NCI-H1417 treated with DMSO at 0.1 percent for 48 hours (cell line): ENCODE results near the gene ZNF860.
"Not testable (repeated sequence)": the region's sequence is repeated elsewhere in the genome, so short reads cannot be mapped to it uniquely, and the experiment has no call there.

Experiments used
- DNase-seq: peaks from one replicate; lab custom pipeline; 2025; lab: John Stamatoyannopoulos, UW

The ZNF860 gene

DNA sequence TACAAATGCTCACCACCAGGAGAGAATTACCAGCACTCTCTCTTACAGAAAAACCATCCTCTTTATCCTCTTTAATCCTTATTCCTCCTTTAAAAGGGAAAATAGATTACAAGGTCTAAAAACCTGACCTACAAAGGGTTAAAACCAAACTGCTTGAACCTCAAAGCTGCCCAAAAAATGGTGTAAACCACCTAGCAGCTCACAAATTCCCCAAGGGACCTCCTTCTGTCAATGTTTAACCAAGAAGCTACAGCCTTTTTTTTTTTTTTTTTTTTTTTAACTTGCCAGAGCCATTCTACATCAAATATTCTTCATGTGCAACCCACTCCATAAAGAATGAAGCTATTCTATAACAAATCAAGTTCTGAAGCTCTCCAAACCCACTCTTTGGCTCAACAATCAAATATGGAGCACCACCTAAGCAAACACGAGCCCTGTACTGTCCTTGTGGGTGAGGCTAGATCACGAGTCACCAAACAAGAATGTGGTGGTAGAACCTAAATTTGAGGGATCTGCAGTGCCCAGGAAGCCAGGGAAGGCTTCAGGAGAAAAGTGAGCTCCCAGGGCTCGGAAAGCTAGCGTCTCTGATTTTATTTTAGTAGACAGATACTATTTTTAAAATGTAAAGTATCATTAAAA is 20.6 kb upstream of the ZNF860 start:
- no peak for DNase-seq

DNA sequence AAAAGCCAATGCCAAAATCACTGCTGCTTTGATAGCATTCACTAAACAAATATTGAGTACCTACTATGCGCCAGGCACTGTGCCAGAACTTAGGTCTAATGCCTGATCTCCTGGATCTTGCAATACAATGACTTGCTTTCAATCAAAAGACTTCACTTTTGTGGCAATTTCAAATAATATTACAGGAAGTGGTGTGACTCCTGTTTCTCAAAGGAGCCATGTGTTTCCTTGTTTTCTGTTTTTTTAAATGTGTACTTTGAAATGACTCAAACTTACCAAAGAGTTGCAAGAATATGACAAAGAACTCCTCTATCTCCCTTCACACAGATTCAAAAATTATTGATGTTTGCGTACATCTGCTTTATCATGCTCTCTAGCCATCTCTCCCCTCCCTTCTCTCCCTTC is 18.7 kb upstream of the ZNF860 start:
- DNase-seq = no peak

DNA sequence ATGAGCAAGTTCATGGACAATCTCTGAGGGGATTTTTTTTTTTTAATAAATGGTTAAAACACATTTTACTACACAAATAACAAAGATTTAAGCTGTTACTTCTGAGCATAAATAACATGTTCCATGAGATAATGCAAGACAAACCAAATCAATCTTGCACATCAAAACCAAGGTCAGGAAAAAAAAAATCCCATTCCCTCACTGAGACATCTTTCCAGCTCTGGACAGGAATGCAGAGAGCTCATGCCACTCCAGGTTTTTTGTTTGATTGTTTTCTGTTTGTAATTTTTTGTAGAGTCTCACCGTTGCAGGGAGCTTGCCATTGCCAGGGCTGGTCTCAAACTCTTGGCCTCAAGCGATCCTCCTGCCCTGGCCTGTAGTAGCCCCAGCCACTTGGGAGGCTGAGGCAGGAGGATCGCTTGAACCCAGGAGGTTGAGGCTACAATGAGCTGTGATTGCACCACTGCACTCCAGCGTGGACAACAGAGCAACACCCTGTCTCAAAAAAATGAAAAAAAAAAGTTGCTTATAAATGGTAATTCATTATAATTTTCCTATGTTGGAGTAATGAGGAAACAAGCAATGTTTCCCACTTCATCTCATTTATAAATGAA is 14.5 kb upstream of the ZNF860 start:
- no peak for DNase-seq

DNA sequence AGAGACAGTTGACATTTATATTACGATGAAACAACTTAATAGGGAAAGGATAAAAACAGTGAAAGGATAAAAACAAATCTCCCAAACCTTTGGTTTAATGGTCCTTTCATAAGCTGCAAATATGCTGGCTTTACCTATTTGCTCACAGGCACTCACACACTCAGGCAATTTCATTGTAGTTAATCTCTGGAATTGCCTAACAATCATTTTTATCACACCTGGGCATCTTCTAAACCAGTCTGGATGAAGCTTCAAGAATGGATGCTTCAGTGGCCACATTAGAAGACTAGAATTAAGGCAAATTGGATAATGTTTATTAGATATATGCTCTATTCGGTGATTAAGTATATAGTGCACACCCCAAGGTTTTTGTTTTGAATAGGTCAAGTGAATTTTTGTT is 14.0 kb upstream of the ZNF860 start:
- no peak for DNase-seq

DNA sequence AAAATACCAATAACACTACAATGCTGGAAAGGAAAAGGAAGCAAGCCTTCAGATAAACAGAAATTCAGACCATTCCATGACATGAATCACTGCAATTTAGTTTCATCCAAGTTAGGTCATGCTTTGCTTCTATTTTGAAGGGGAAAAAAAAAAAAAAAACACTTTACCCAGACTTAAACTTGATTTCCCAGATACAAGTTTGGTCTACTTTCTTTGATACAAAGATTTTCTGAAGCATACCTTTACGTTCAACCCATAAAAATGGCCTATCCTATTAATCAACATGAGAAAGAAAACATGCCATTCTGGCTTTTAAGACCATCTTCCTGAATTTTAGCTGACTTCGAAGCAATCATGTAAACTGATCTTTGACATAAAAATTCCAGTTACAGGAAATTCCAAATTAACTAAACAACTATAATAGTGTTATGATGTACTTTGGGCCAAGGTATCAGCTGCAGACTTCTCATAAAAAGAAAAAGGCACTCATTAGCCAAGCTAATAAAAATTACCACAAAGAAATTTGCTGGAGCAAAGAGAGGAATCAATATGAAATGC is 13.1 kb upstream of the ZNF860 start:
- DNase-seq = no peak

DNA sequence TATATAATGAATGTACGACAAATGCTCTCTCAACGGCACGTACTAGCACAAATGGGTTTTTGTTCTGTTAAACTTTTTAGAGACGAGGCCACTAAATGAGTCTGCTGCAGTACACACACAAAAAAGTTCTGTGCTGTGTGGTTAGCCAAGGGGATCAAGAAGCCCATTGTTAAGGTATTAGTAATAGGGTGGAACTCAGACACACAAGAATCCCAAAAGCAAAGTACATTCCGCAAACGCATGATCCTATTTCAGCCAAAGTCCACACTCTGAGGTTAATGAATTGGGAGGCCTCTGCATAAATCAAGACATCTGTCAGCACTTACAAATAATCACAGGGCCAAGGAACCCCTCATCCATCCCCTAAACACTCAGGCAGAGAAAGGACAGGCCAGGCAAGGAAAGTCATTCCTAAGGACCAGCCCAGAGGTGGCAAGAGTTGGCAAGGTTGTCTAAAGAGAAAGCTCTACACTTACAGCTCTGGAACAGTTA is 12.6 kb upstream of the ZNF860 start:
- DNase-seq = no peak

DNA sequence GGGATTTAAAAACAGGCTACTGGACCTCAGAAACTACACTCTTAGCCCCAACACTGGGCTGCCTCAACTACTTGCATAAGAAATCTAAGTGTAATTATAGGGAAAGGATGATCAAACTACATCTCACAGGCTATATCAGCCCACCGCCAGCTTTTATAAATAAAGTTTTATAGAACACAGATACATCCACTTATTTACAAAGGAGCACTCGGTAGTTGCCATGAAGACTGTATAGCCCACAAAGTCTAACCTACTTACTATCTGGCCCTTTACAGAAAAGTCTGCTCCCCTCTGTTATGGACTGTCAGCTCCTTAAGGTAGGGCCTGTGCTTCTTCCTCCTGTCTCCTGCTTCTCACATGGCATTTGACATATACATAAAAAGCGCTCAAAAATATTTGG is 9.9 kb upstream of the ZNF860 start:
- no peak for DNase-seq

DNA sequence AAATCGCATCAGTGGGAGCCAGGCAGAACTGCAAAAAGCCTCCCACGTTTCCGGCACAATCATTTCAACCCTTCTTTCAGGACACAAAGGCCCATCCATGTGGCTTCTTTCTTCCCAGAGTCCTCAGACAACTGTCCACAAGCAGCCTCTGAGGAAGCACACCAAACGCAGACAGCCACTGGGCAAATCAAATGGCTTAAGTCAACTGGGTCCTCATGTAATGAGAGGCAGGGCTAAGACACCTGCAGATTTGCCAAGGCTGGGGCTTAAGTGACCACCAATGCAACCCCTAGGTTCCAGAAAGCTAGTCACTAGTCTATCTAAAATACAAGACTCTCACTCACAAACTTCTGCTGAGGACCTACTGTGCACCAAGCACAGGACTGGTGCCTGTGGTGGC is 8.5 kb upstream of the ZNF860 start:
- DNase-seq = no peak

DNA sequence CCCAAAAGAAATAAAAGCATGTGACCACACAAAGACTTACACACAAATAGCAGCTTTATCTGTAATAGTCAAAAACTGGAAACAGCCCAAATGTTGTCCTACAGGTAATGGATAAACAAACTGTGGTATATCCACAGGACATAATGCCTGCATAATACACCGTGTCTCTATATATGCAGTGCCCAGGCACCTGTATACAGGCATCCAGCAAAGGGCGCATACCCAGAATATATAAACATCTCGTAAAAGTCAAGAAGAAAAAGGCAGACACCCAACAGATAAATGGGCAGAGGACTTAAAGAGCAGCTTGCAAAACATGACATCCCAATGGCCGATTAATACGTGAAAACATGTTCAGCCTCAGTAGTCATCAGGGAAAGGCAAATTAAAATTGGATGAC is 7.7 kb upstream of the ZNF860 start:
- DNase-seq = no peak

DNA sequence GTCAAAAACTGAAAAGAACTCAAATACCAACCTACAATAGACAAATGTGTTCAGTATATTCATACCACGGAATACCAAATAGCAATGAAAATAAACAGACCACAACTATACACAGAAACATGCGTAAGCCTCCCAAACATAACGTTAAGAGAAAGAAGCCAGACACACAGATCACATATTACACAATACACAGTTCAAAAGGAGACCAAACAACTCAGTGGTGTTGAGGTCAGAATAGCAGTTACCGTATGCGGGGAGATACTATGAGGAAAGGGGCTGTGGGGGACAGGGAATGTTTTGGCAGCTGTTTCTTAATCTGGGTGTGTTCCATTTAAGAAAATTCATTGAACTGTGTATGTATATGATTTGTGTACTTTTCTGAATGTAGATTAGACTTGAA is 7.1 kb upstream of the ZNF860 start:
- no peak for DNase-seq

DNA sequence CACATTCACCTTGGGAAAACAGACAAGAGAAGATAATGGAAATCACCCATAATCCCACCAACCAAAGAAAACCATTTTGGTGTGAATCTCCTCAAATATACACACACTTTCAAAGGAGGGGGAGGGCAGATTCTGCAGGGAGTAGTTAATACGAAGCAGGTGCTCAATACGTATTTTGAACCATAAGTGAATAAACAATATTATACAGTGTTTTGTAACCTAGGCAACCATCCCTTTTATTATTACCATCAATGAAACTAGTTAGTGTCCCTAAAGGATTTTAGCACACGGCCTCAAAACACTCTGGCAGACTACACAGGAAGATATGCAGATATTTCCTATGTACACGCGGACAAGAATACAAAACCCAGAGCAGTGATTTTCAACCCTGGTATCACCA is 6.6 kb upstream of the ZNF860 start:
- DNase-seq = no peak

DNA sequence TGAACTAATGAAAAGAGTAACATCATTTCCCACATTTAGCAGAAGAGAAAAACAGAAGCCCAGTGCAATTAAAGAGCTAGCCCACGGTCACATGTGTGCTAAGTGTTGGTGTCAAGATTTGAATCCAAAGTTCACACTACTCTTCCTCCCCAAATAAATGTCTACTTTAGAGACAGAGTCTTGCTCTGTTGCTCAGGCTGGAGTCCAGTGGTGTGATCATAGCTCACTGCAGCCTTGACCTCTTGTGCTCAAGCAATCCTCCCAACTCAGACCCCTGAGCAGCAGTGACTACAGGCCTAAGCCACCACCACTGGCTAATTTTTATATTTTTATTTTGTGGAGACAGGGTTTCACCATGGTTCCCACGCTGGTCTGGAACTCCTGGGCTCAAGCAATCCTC is 5.2 kb upstream of the ZNF860 start:
- DNase-seq = no peak

DNA sequence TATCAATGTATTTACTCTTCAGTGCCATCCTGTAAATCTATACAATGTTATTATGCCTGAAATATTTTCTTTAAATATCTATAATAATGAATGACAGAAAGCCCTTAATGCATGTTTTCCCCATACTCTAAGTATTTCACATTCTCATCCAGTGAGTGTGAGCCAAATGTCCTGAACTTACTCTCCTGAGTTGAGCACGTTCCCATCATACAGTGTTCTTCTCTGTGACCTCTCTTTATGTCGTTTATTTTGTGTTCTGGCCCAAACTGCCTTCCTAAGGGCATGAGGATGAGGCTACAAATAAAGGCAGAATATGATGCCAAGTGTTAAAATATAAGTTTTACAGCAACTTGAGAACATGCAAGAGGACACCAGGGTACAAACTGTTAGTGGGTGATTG is 3.8 kb upstream of the ZNF860 start:
- DNase-seq = no peak

DNA sequence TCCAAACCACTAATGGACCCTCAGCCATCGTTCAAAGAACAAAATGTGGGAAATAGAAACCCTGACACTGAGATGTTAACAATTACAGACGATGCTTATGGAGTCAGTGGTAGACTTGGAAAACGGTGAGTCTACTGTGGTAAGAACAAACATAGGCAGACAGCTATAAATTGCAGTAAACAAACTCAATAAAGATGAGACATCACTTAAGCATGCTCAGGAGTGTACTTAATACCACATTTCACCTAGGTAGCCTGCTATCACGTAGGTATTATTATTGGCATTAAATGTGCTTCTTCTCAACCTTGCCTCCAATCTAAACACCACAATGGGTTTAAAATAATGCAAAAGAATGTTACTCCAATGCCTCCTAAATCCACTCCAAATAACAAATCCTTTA is 3.0 kb upstream of the ZNF860 start:
- DNase-seq = no peak

DNA sequence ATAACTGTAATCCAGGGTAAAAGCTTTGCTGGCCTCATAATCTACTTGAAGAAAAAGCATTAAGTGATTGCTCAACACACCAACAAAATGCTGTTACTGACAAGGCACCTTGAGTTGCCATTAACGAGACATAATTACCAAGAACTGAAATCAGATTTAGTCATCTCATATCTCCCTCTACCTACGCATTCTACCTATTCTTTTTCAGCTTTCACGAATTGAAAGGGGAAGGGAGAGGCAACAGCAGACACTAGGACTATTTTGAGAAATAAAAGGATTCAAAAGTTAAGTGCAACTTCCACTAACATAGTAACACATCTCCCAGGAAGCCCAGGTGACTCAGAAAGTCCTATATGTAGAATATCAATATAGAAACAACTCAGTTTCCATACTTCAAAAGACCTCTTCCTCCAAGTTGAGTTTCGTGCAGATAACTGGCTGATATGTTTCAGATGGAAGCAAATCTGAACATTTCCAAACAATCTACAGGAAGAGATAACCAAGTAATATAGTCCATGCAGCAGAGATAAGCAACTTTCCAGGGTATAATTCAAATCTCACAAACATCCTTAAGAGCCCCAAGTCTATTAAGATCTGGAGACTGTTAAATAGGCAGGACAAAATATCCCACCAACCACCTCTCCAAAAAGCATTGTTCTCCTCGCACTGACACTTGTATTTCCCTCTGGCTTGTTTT is 2.4 kb upstream of the ZNF860 start:
- DNase-seq = no peak

DNA sequence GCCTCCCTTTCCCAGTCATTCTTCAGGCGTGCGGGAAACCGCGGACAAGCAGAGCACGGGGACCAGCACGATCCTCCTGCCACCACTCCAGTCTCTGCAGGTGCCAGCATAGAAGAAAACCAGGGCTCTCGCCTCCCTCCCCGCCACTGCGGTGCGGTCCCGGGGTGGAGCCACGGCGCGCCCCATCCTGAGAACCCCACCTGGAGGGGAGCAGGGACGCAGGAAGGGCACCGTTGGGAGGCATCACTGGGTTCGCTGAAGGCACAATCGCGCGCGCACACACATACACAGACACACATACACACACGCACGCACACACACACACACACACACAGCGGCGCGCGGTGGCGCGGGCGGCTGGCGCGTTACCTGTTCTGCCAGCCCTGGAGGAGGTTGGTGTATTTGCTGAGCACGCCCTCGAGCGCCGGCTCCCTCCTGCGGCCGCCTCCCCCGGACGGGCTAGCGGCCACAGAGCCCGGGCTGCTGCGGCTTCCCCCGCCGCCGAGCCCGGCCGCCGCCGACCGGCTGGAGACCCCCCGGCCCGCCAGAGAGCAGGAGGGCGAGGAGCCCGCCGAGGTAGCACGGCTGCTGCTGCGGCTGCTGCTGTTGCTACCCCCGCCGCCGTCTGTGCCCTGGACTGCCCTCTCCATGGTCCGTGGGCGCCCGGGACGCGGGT is 882 bp upstream of the ZNF860 start:
- peak; percentile 37 for DNase-seq

DNA sequence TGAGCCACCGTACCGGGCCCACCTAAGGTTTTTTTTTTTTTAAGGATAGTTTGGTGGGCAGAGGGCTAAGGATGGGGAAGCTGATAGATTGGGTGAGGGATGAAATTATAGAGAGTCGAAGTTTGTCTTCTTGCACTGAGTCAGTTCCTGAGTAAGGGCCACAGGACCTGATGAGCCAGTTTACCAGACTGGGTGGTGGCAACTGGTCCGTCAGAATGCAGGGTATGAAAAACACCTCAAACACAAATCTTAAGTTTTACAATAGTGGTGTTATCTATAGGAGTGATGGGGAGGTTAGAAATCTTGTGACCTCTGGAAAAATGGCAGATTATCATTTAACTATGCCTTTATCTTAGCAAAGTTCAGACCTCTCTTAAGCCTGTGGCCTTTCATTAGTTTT is 2.8 kb downstream of the ZNF860 start:
- DNase-seq = no peak

DNA sequence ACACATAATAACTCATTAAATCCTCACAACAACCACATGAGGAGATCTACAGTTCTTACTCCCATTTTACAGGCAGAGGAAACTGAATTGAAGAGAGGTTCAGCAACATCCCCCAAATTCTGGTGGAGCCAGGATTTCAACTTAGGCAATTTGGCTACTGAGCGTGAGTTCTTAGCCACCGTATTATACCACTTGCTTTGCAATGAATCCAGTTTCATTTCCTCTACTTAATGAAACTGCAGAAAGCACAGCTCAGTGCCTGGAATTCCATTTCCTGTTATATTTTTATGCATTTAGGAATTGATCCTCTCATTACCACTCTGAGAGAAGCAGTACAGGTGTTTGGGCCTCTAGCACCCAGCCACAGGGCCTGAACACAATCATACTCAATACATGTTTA is 4.3 kb downstream of the ZNF860 start:
- no peak for DNase-seq

DNA sequence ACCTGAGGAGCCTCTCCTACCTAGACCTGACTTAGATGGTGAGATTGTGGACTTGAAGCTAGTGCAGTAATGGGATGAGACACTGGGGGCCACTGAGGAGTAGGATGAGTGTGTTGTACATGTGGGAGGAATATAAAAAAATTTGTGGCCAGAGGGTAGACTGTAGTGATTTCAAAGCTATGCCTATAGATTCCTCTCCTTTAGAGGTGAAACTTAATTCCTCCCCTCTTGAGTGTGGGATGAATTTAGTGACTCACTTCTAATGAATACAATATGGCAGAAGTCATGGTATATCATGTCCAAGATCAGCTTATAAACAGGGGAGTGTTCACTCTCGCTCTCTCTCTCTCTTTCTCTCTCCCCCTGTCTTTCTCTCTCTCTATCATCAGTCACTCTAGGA is 6.7 kb downstream of the ZNF860 start:
- DNase-seq = no peak

DNA sequence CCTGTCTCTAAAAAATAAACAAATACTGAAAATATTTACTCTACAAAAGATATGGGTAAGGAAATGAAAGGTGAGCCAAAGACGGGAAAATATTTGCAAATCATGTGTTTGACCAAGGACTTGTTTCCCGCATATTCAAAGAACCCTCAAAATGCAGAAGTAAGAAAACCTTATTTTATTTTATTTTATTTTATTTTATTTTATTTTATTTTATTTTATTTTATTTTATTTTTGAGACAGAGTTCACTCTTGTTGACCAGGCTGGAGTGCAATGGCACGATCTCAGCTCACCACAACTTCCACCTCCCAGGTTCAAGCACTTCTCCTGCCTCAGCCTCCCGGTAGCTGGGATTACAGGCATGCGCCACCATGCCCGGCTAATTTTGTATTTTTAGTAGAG is 11.4 kb downstream of the ZNF860 start:
- not testable (repeated sequence) for DNase-seq

DNA sequence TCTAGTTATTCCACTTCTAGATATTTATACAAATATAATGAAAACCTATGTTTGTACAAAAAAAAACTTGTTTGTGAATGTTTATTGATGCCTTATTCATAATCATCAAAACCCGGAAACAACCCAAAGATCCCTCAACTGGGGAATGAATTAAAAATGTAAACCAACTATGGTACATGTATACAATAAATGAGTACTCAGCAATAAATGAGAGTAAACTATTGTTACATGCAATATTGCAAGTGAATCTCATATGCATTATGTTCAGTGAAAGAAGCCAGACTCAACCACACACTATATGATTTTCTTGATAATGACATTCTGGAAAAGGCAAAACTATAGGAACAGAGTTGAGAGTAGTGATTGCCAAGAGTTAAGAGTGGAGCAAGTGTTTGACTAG is 12.3 kb downstream of the ZNF860 start:
- DNase-seq = no peak

DNA sequence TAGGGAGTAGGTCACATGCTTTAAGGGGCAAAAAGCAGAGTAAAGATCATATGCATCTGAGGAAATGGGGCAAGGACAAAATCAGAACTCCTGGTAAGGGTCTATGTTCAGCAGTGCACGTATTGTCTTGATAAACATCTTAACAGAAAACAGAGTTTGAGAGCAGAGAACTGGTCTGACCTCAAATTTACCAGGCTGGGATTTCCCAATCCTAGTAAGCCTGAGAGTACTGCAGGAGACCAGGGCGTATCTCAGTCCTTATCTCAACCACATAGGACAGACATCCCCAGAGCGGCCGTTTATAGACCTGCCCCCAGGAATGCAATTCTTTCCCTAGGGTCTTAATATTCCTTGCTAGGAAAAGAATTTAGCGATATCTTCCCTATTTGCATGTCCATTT is 13.5 kb downstream of the ZNF860 start:
- DNase-seq = not testable (repeated sequence)

DNA sequence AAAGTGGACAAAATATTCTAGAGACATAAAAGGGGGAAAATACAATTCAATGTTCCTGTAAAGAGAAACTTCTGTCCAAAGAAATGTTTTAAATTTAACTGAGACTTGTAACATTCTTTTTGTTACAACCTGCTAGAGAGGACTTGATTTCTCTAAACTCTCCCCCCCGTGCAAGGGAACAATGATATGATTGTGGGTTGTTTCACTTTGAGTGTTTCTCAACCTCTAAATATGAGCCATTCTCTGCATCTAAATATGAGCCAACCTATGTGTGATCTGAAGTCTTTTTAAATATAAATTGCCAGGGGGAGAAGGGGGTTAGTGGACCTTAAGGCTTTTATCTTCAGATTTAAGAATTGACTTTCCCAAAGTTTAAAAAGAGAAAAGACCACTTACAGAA is 14.6 kb downstream of the ZNF860 start:
- no peak for DNase-seq
